ENCODE data around the gene ETFA. TPM values are rescaled to one million over a fixed set of nuclear protein-coding genes. Genes with fewer than 3 reads are reported as not detected.
"Not testable (repeated sequence)": the region's sequence is repeated elsewhere in the genome, so short reads cannot be mapped to it uniquely, and the experiment has no call there.

Gene ETFA
- total and polyA plus RNA-seq, 9 of the 15 experiments (the other 6 are each of a cell fraction or from before 2014, with no cell fraction given): 130 to 543 (median 232) TPM

DNA sequence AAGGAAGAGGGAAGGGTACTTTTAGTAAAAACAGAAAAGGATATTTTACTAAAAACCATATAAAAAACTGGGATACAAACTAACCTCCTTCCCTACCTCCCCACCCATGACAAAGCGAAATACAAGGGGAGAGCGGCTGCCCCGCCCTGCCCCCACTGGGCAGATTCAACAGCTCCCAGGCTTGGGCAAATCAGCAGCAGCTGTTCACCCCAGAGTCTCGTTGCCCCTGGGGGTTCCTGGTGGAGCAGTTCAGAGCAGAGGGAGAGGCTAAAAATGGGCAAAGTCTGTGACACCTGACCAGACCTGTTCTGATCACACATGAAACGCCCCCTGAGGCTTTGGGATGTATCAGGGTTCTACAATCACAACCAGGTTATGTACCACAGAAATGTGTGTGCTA is 2.5 kb upstream of the ETFA start (continued):
- TF ChIP-seq, protein P1, sequence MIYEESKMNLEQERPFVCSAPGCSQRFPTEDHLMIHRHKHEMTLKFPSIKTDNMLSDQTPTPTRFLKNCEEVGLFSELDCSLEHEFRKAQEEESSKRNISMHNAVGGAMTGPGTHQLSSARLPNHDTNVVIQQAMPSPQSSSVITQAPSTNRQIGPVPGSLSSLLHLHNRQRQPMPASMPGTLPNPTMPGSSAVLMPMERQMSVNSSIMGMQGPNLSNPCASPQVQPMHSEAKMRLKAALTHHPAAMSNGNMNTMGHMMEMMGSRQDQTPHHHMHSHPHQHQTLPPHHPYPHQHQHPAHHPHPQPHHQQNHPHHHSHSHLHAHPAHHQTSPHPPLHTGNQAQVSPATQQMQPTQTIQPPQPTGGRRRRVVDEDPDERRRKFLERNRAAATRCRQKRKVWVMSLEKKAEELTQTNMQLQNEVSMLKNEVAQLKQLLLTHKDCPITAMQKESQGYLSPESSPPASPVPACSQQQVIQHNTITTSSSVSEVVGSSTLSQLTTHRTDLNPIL (CRISPR knock-in tag; IDR thresholded peaks at IDR 0.05): no peak
- no peak for TF ChIP-seq MED1 (CRISPR knock-in tag; IDR thresholded peaks at IDR 0.05; ENCODE audit: borderline replicate concordance)
- TF ChIP-seq, protein P2, sequence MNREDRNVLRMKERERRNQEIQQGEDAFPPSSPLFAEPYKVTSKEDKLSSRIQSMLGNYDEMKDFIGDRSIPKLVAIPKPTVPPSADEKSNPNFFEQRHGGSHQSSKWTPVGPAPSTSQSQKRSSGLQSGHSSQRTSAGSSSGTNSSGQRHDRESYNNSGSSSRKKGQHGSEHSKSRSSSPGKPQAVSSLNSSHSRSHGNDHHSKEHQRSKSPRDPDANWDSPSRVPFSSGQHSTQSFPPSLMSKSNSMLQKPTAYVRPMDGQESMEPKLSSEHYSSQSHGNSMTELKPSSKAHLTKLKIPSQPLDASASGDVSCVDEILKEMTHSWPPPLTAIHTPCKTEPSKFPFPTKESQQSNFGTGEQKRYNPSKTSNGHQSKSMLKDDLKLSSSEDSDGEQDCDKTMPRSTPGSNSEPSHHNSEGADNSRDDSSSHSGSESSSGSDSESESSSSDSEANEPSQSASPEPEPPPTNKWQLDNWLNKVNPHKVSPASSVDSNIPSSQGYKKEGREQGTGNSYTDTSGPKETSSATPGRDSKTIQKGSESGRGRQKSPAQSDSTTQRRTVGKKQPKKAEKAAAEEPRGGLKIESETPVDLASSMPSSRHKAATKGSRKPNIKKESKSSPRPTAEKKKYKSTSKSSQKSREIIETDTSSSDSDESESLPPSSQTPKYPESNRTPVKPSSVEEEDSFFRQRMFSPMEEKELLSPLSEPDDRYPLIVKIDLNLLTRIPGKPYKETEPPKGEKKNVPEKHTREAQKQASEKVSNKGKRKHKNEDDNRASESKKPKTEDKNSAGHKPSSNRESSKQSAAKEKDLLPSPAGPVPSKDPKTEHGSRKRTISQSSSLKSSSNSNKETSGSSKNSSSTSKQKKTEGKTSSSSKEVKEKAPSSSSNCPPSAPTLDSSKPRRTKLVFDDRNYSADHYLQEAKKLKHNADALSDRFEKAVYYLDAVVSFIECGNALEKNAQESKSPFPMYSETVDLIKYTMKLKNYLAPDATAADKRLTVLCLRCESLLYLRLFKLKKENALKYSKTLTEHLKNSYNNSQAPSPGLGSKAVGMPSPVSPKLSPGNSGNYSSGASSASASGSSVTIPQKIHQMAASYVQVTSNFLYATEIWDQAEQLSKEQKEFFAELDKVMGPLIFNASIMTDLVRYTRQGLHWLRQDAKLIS (CRISPR knock-in tag; IDR thresholded peaks at IDR 0.05): no peak
- no peak for TF ChIP-seq BRD9 (IDR thresholded peaks at IDR 0.05; ENCODE audit: low read depth, partially characterized antibody)
- no peak for TF ChIP-seq RBFOX2 (IDR thresholded peaks at IDR 0.05; ENCODE audit: low read depth, low read length)
- no peak for TF ChIP-seq SP1 (CRISPR knock-in tag; IDR thresholded peaks at IDR 0.05)
- TF ChIP-seq GATAD2B (IDR thresholded peaks at IDR 0.05; ENCODE audit: borderline replicate concordance): no peak
- peak; percentile 63 for TF ChIP-seq MAFG (tag; conservative IDR thresholded peaks at IDR 0.05)
- no peak for TF ChIP-seq U2AF2 (optimal IDR thresholded peaks at IDR 0.05; ENCODE audit: low read depth, low read length)
- no peak for TF ChIP-seq ZNF830 (CRISPR knock-in tag; IDR thresholded peaks at IDR 0.05)
- TF ChIP-seq C11orf30 (IDR thresholded peaks at IDR 0.05; ENCODE audit: low read depth): peak; percentile 78

DNA sequence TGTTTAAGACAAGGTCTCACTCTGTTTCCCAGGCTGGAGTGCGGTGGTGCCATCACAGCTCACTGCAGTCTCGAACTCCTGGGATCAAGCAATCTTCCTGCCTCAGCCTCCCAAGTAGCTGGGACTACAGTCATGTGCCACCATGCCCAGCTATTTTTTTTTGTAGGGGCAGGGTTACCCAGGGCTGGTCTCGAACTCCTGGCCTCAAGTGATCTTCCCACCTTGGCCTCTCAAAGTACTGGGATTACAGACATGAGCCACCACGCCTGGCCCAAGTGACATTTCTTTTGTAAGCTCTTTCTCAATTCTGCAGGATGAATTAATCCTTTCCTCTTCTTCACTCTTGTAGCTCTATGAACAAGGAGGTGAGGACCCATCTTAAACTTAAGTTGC is 1.9 kb upstream of the ETFA start:
- H3K4me3 ChIP-seq; H4K20me1 ChIP-seq (replicated peaks; ENCODE audit: control insufficient read depth, insufficient read depth, low read length); DNase-seq (ENCODE audit: extremely low read depth in 1 of 4, low spot score in 3 of 4); FAIRE-seq; BruUV-seq (replicated peaks); H3K9me1 ChIP-seq (ENCODE audit: control insufficient read depth, insufficient read depth, low read length); H3K27me3 ChIP-seq (ENCODE audit: control insufficient read depth in 2 of 2, insufficient read depth in 2 of 2, low read length in 2 of 2); in situ Hi-C loops (cut with MboI); ATAC-seq; intact Hi-C loops (cut with micrococcal nuclease); CTCF ChIA-PET (ENCODE audit: low intra/inter-chr PET ratio); H3K36me3 ChIP-seq (ENCODE audit: control insufficient read depth, insufficient read depth, low read length); H3K9me3 ChIP-seq (replicated peaks; ENCODE audit: control insufficient read depth, insufficient read depth, low read depth, low read length): not testable (repeated sequence)
- Histone ChIP-seq H3K9ac (ENCODE audit: insufficient read depth in 1 of 2, low read depth in 2 of 2, low read length in 2 of 2) (peak overlapping the region; percentile 47 to 80; a peak in 3 of 4 replicates), H2AFZ (ENCODE audit: low read depth, low read length) (peak overlapping the region; percentile 98), H3K27ac (ENCODE audit: extremely low read depth, low read depth, low read length) (peak overlapping the region; percentile 68), H3K79me2 (ENCODE audit: control insufficient read depth, insufficient read depth, low read length) (peaks cover 34% of the 10 kb centered on the region), H3K4me1 (replicated peaks in 1 of 2; ENCODE audit: control insufficient read depth in 2 of 2, insufficient read depth in 2 of 2, low read length in 2 of 2) (peaks cover 27 to 29% of the 10 kb centered on the region in 2 experiments), H3K4me2 (ENCODE audit: insufficient read depth, low read length) (peak overlapping the region; percentile 64)
- 55% methylated on average over 4 of the region's 4 CpGs for WGBS (ENCODE audit: insufficient coverage, low coverage, missing lambda C conversion rate)
- POLR2A ChIA-PET: interaction anchor here (0.5 to 2.1 kb wide), 7 partner anchors 17 to 143 kb away, joined by 3 to 16 read pairs (median 4); partner anchors contain the start of gene ISL2
